HG03558 (cell line): Measurements from ENCODE around the gene CAMK2A.

ENCODE experiments used
- ATAC-seq: cut with Tn5 transposase; IDR thresholded peaks from one replicate; pipeline ENCODE4 v1.9.1; 2021; ENCODE audit warnings: moderate number of reproducible peaks; ENCODE audit not compliant: unreplicated experiment; ENCODE audit errors: extremely low read depth

The CAMK2A gene

GRCh38 chr5:150317048-150318003 lies 27.8 kb upstream of the CAMK2A start:
- no peak for ATAC-seq

GRCh38 chr5:150316320-150316719 lies 26.7 kb upstream of the CAMK2A start:
- no peak for ATAC-seq

- ATAC-seq: no peak
These were observed 25.7 kb upstream of the CAMK2A start for GRCh38 chr5:150315245-150315644.

GRCh38 chr5:150313921-150314716 lies 24.5 kb upstream of the CAMK2A start:
- ATAC-seq: no peak

GRCh38 chr5:150313501-150313900 lies 23.9 kb upstream of the CAMK2A start:
- ATAC-seq: no peak

- ATAC-seq: no peak
These were observed 22.9 kb upstream of the CAMK2A start for GRCh38 chr5:150312518-150312917.

- no peak for ATAC-seq
These were observed 21.6 kb upstream of the CAMK2A start for GRCh38 chr5:150311015-150311692.

GRCh38 chr5:150310246-150310645 lies 20.7 kb upstream of the CAMK2A start:
- ATAC-seq: no peak

- no peak for ATAC-seq
These were observed 20.3 kb upstream of the CAMK2A start for GRCh38 chr5:150309886-150310239.

GRCh38 chr5:150309101-150309885 lies 19.7 kb upstream of the CAMK2A start:
- no peak for ATAC-seq

- ATAC-seq: no peak
These were observed 18.2 kb upstream of the CAMK2A start for GRCh38 chr5:150307617-150308426.

- ATAC-seq: no peak
These were observed 17.2 kb upstream of the CAMK2A start for GRCh38 chr5:150306775-150307174.

GRCh38 chr5:150305557-150305956 lies 16.0 kb upstream of the CAMK2A start:
- ATAC-seq: no peak

GRCh38 chr5:150305095-150305494 lies 15.5 kb upstream of the CAMK2A start:
- no peak for ATAC-seq

- no peak for ATAC-seq
These were observed 15.0 kb upstream of the CAMK2A start for GRCh38 chr5:150304481-150305081.

GRCh38 chr5:150303660-150304386 lies 14.2 kb upstream of the CAMK2A start:
- ATAC-seq: no peak

GRCh38 chr5:150303070-150303615 lies 13.6 kb upstream of the CAMK2A start:
- no peak for ATAC-seq
